NCI-H526 (cell line): ENCODE measurements around the gene TMEM51.

ENCODE experiments used
- DNase-seq, 2 experiments: peaks; one replicate each; lab custom pipeline; 2025; lab: John Stamatoyannopoulos, UW

The TMEM51 gene

GRCh38 chr1:15218287-15219279 is 65.0 kb downstream of the TMEM51 start:
- peak; percentile 27 to 34 for DNase-seq

GRCh38 chr1:15219280-15220023 is 65.9 kb downstream of the TMEM51 start:
- no peak for DNase-seq

- DNase-seq: no peak
These were observed 66.5 kb downstream of the TMEM51 start for GRCh38 chr1:15220024-15220392.

GRCh38 chr1:15220825-15221431 is 67.4 kb downstream of the TMEM51 start:
- DNase-seq: no peak

- DNase-seq: no peak
These were observed 69.2 kb downstream of the TMEM51 start for GRCh38 chr1:15222653-15223303.

- DNase-seq: no peak
These were observed 70.8 kb downstream of the TMEM51 start for GRCh38 chr1:15224259-15224869.

- DNase-seq: no peak
These were observed 71.4 kb downstream of the TMEM51 start for GRCh38 chr1:15224974-15225373.

GRCh38 chr1:15225461-15225860 is 71.9 kb downstream of the TMEM51 start:
- no peak for DNase-seq

GRCh38 chr1:15226388-15227255 is 73.1 kb downstream of the TMEM51 start:
- DNase-seq: no peak

- DNase-seq: no peak
These were observed 76.2 kb downstream of the TMEM51 start for GRCh38 chr1:15229707-15230131.

- DNase-seq: no peak
These were observed 78.2 kb downstream of the TMEM51 start for GRCh38 chr1:15231714-15232201.

- no peak for DNase-seq
These were observed 80.1 kb downstream of the TMEM51 start for GRCh38 chr1:15233689-15234088.

- DNase-seq: no peak
These were observed 82.8 kb downstream of the TMEM51 start for GRCh38 chr1:15236321-15236721.

GRCh38 chr1:15236746-15237145 is 83.2 kb downstream of the TMEM51 start:
- no peak for DNase-seq

GRCh38 chr1:15238789-15239188 is 85.2 kb downstream of the TMEM51 start:
- no peak for DNase-seq

GRCh38 chr1:15242766-15243165 is 89.2 kb downstream of the TMEM51 start:
- no peak for DNase-seq

GRCh38 chr1:15243275-15244043 is 89.9 kb downstream of the TMEM51 start:
- no peak for DNase-seq

- no peak for DNase-seq
These were observed 91.3 kb downstream of the TMEM51 start for GRCh38 chr1:15244813-15245212.

GRCh38 chr1:15245593-15246360 is 92.2 kb downstream of the TMEM51 start:
- DNase-seq: no peak
